Measurements from ENCODE around the gene ARIH2.
A peak's percentile ranks its signal among the peaks of the same experiment; 100 is the strongest.
"Not testable (repeated sequence)": the region's sequence is repeated elsewhere in the genome, so short reads cannot be mapped to it uniquely, and the experiment has no call there.

ARIH2 gene

GRCh38 chr3:48918388-48919214, at the start of gene ARIH2:
Gene ARIH2 (plus strand): TSS chr3:48918842. CDS start chr3:48927559, 8,717 bp downstream.
- peak; percentile 84 to 99 (median 93) for DNase-seq
- intact Hi-C loops (cut with DNase I): loop anchor here (1.0 to 2.0 kb wide), 2 partner anchors 71 to 72 kb away; partner anchors contain the start of genes P4HTM and PRKAR2A

- no peak for DNase-seq
- intact Hi-C loops (cut with DNase I): no loop called here
These were observed 41.0 kb upstream of the ARIH2 start for GRCh38 chr3:48877671-48878070.

DNA sequence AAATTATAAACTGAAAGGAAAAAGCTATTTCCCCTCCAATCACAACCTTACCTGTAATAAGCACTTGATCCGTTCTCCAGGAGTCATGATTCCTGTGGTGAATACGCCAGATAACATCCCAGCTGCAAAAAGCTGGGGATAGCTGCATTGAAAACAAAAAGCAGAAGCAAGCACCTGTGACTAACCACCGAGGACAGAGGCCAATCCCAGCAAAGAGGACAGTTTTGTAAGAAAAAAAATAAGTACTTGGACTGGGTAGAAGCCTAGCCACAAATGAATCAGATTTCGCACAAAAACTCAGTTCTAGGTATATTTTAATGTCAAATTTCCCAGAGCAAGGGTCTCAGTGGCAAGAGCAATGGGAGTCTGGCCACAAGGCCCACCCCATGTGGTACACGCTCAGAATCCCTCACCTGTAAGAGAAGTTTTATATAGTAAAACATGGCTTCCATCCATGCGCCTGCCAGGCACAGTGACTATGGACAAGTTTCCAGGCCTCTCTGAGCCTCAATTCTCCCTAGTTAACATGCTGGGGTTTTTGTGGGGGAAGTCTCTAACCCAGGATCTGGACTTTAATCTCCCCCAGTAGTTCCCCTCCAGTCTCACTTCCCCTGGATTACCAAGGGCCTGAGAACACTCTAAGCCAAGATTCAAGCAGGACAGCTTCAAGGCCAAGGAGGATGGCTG, 39.2 kb upstream of the ARIH2 start:
- intact Hi-C loops (cut with DNase I): no loop called here
- no peak for DNase-seq

GRCh38 chr3:48879994-48880377, 38.7 kb upstream of the ARIH2 start:
- no peak for DNase-seq
- intact Hi-C loops (cut with DNase I): no loop called here

DNA sequence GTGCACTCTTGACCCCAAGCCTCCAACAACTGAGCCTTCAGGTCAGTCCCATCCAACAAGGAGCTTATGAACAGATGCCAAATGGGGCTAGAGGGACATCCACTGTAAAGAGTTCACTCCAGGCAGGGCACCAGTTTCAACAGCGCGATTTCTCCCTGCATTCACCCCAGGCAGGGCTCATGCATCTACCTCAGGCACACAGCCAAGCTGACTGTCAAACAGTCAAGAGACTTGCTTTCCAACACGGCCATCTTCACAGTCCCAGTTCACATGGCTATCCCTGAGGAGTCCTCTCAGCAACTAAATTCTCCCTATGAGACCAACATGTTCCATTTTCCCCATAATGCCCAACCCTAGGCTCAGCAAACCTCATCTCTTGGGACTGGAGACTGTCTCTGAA, 37.6 kb upstream of the ARIH2 start:
- DNase-seq: no peak
- intact Hi-C loops (cut with DNase I): no loop called here

- intact Hi-C loops (cut with DNase I): no loop called here
- DNase-seq: peak in 1 of 10 donors; percentile 19
These were observed 37.0 kb upstream of the ARIH2 start for GRCh38 chr3:48881652-48882114.

DNA sequence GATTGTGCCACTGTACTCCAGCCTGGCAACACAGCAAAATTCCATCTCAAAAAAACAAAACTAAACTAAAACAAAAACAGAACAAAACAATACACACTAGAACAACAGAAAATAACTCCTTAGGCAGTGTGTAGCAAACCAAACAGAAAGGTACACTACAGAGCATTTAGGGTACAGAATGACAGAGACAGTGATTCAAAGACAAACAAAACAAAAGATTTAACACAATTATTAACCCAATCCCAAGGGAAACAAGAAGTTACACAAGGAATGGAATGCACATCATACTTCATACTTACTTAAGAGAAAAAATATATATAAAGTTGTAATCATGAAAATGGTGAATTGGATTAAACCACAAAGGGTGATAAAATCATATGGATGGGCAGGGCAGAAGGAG, 32.9 kb upstream of the ARIH2 start:
- no peak for DNase-seq
- intact Hi-C loops (cut with DNase I): no loop called here

GRCh38 chr3:48891606-48892005, 27.0 kb upstream of the ARIH2 start:
- DNase-seq: no peak
- intact Hi-C loops (cut with DNase I): no loop called here

DNA sequence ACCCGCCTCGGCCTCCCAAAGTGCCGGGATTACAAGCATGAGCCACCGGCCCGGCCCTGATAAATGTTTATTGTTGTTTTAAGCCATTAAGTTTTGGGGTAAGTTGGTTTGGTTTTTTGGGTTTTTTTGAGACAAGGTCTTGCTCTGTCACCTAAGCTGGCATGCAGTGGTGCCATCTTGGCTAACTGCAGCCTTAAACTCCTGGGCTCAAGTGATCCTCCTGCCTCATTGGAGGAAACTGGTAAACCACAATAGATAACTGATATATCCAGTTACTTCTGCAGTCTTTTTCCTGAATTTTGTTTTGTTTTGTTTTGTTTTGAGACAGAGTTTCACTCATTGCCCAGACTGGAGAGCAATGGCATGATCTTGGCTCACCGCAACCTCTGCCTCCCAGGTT, 24.1 kb upstream of the ARIH2 start:
- intact Hi-C loops (cut with DNase I): no loop called here
- DNase-seq: no peak

DNA sequence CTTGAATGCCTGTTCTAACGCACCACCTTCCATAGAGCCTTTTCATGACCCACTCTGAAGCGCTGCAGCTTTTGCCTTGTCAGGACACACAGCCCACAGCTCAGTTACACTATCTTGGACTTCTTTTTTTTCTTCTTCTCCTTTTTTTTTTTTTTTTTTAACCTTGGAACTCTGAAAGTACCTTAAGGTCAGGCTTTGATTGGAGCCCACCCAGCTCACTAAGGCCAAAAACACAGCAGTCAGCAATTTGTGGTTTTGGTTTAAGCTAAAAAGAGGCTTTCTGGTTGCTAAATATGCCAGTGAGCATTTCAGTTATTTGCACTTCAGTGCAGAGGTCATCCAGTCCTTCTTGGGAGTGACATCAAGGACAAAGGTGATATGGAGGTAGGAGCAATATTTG, 21.7 kb upstream of the ARIH2 start:
- intact Hi-C loops (cut with DNase I): no loop called here
- no peak for DNase-seq

GRCh38 chr3:48897460-48898376, 20.9 kb upstream of the ARIH2 start:
- intact Hi-C loops (cut with DNase I): no loop called here
- DNase-seq: peak in 1 of 10 donors; percentile 62

- intact Hi-C loops (cut with DNase I): no loop called here
- peak; percentile 59 to 97 (median 72) for DNase-seq
These were observed 20.0 kb upstream of the ARIH2 start, which contains the start of gene SLC25A20 for GRCh38 chr3:48898383-48899234. Gene SLC25A20 (minus strand): TSS chr3:48898882. CDS start chr3:48898794, 88 bp downstream.

GRCh38 chr3:48899273-48899672, 19.4 kb upstream of the ARIH2 start:
- intact Hi-C loops (cut with DNase I): no loop called here
- DNase-seq: no peak

DNA sequence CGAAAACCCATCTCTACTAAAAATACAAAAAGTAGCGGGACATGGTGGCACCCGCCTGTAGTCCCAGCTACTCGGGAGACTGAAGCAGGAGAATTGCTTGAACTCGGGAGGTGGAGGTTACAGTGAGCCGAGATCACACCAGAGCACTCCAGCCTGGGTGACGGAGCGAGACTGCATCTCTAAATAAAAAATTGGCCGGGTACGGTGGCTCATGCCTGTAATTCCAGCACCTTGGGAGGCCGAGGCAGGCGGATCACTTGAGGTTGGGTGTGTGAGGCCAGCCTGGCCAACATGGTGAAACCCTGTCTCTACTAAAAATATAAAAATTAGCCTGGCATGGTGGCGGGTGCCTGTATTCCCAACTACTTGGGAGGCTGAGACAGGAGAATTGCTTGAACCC, 11.6 kb upstream of the ARIH2 start:
- DNase-seq; intact Hi-C loops (cut with DNase I): not testable (repeated sequence)

DNA sequence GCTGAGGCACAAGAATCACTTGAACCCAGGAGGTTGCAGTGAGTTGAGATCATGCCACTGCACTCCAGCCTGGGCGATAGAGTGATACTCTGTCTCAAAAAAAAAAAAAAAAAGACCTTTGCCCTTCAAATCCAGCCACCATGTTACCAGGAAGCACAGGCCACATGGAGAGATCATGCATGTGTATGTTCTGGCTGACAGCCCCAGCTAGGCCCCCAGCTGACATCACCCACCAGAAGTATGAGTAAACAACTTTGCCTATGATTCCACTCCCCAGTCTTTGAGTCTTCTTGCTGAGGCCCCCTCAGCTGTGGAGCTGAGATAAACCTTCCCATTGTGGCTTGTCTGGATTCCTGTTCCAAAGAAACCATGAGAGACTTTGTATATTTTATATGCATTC, 3.3 kb upstream of the ARIH2 start:
- DNase-seq: no peak
- intact Hi-C loops (cut with DNase I): no loop called here

DNA sequence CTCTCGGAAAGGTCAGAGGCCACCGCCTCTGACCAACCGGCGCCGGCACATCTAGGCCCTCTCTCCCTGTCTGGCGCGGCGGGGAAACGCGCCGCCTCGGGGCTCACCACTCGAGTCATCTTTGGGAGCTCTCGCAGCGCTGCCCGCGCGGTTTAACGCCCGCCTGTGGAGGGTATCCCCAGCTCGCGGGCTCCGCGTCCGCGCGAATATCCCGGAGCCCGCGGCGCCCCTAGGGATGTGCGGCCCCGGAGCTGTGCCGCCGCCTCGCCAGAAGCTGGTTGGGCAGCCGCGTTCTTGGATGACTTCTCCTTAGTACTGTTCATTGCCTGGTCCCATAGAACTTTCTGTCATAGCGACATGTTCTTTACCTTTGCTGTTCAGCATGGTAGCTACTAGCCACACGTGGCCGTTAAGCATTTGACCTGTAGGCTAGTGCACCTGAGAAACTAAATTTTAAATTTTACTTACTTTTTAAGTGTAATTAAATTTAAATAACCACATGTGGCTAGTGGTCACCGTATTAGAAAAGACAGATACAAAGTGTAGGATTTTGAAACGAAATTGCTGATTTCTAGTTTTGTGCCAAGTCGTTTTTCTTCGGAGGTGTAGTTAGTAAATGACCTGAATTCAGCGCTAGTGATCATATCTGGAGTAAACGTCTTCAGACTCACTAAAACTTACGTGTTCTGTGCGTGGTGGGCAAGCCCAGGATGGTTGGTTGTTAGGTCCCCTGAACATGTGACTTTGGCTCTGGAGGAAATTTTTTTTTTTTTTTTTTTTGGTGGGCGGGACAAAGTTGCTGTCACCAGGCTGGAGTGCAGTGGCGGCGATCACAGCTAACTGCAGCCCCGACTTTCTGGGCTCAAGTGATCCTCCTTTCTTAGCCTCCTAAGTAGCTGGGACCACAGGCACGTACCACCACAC, 835 bp downstream of the ARIH2 start:
- peak in 6 of 10 donors; percentile 10 to 87 (median 40) for DNase-seq
- intact Hi-C loops (cut with DNase I): loop anchor here (1.0 to 2.0 kb wide), 2 partner anchors 71 to 72 kb away; partner anchors contain the start of genes P4HTM and PRKAR2A

DNA sequence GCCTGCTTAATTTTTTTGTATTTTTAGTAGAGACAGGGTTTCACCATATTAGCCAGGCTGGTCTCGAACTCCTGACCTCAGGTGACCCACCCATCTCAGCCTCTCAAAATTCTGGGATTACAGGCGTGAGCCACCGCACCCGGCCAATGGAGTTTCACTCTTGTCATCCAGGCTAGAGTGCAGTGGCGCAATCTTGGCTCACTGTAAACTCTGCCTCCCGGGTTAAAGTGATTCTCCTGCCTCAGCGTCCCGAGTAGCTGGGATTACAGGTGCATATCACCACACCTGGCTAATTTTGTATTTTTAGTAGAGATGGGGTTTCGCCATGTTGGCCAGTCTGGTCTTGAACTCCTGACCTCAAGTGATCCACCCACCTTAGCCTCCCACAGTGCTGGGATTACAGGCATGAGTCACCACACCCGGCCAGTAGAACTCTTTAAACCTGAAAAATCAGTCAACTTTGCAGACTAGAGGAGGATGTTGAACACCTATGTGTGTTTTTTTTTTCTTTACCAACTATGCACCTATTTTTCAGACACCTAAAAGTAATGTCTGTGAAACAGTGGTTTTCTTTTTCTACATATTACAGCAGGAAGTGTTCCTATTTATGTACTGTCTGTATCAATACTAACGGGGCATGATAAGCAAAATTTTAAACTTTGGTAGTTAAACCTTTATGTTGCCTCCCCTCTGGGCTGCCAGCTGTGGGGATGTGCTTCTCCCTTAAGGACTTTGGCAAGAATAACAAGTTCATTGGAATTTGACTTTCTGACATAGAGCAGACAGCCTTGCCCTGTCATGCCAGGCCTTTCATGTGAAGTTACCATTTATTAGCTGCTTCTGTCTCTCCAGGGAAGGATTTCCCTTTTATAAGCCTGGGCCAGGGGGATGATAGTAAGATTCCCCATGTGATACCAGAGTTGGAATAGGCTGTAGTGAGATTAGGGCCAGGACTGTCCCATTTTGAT, 8.1 kb downstream of the ARIH2 start:
- DNase-seq: no peak
- intact Hi-C loops (cut with DNase I): no loop called here

All from posterior cingulate gyrus (tissue), 11 donors.